Measurements from ENCODE around the gene NOTUM.

Gene NOTUM

GRCh38 chr17:81921996-81922565 is 38.9 kb downstream of the NOTUM start:
- no peak overlapping the region for H3K27ac ChIP-seq (ENCODE audit: low read length)
- 0 out of 2 replicates have a peak overlapping the region, but pooled peaks have one; percentile 8 for H3K9ac ChIP-seq (ENCODE audit: low read depth, low read length)
- TF ChIP-seq EZH2 (IDR thresholded peaks at IDR 0.05; ENCODE audit: borderline replicate concordance, low read depth, low read length, severe bottlenecking), result no peak
- no peak for ATAC-seq (ENCODE audit: insufficient read depth, low read depth)
- H4K20me1 ChIP-seq (ENCODE audit: insufficient read depth, low read length), result peaks cover 74% of the 10 kb centered on the region
- H3K36me3 ChIP-seq (ENCODE audit: insufficient read depth, low read length), result peaks cover 46% of the 10 kb centered on the region
- no peaks in the 10 kb centered on the region for H3K9me3 ChIP-seq (ENCODE audit: insufficient read depth, low read length, severe bottlenecking)
- H3K4me1 ChIP-seq (ENCODE audit: insufficient read depth, low read length), result peaks cover 48% of the 10 kb centered on the region
- H2AFZ ChIP-seq (ENCODE audit: low read depth, low read length), result no peak overlapping the region
- H3K4me2 ChIP-seq (ENCODE audit: insufficient read depth, low read length), result no peak overlapping the region
- peaks cover 88% of the 10 kb centered on the region for H3K79me2 ChIP-seq (ENCODE audit: insufficient read depth, low read length)
- no peaks in the 10 kb centered on the region for H3K27me3 ChIP-seq (ENCODE audit: insufficient read depth, low read length, poor library complexity)
- H3K4me3 ChIP-seq (ENCODE audit: low read depth in 1 of 2, low read length in 2 of 2), result no peak overlapping the region
- no peak for DNase-seq

DNA sequence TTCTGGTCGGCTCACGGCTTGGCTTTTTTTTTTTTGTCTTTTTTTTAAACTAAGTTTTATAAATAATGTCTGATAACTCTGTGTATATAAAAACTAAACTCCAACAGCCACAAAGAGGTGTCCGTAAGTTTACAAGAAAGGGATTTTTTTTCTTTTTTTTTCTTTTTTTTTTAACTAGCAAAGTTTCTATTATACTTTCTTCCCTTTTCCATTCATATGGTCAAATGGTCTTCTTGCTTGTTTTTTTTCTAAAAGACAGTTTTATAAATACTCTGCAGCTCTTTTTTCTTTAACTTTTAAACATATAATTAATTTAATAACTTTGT is 39.5 kb downstream of the NOTUM start:
- peaks cover 46% of the 10 kb centered on the region for H3K36me3 ChIP-seq (ENCODE audit: insufficient read depth, low read length)
- no peak overlapping the region for H2AFZ ChIP-seq (ENCODE audit: low read depth, low read length)
- H3K4me3 ChIP-seq (ENCODE audit: low read depth in 1 of 2, low read length in 2 of 2), result no peak overlapping the region
- DNase-seq (no peak), ATAC-seq (ENCODE audit: insufficient read depth, low read depth) (no peak)
- H3K4me2 ChIP-seq (ENCODE audit: insufficient read depth, low read length), result no peak overlapping the region
- TF ChIP-seq, protein P1, sequence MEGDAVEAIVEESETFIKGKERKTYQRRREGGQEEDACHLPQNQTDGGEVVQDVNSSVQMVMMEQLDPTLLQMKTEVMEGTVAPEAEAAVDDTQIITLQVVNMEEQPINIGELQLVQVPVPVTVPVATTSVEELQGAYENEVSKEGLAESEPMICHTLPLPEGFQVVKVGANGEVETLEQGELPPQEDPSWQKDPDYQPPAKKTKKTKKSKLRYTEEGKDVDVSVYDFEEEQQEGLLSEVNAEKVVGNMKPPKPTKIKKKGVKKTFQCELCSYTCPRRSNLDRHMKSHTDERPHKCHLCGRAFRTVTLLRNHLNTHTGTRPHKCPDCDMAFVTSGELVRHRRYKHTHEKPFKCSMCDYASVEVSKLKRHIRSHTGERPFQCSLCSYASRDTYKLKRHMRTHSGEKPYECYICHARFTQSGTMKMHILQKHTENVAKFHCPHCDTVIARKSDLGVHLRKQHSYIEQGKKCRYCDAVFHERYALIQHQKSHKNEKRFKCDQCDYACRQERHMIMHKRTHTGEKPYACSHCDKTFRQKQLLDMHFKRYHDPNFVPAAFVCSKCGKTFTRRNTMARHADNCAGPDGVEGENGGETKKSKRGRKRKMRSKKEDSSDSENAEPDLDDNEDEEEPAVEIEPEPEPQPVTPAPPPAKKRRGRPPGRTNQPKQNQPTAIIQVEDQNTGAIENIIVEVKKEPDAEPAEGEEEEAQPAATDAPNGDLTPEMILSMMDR (IDR thresholded peaks at IDR 0.05; ENCODE audit: borderline replicate concordance, extremely low read depth, low read length, poor library complexity, severe bottlenecking), result no peak
- TF ChIP-seq EZH2 (IDR thresholded peaks at IDR 0.05; ENCODE audit: borderline replicate concordance, low read depth, low read length, severe bottlenecking), result no peak
- no peak overlapping the region for H3K27ac ChIP-seq (ENCODE audit: low read length)
- peaks cover 74% of the 10 kb centered on the region for H4K20me1 ChIP-seq (ENCODE audit: insufficient read depth, low read length)
- H3K27me3 ChIP-seq (ENCODE audit: insufficient read depth, low read length, poor library complexity), result no peaks in the 10 kb centered on the region
- H3K4me1 ChIP-seq (ENCODE audit: insufficient read depth, low read length), result peaks cover 51% of the 10 kb centered on the region
- H3K9me3 ChIP-seq (ENCODE audit: insufficient read depth, low read length, severe bottlenecking), result no peaks in the 10 kb centered on the region
- H3K9ac ChIP-seq (ENCODE audit: low read depth, low read length), result no peak overlapping the region
- H3K79me2 ChIP-seq (ENCODE audit: insufficient read depth, low read length), result peaks cover 88% of the 10 kb centered on the region

- H3K36me3 ChIP-seq (ENCODE audit: insufficient read depth, low read length), result peaks cover 50% of the 10 kb centered on the region
- H3K27me3 ChIP-seq (ENCODE audit: insufficient read depth, low read length, poor library complexity), result no peaks in the 10 kb centered on the region
- H3K9ac ChIP-seq (ENCODE audit: low read depth, low read length), result no peak overlapping the region
- H3K27ac ChIP-seq (ENCODE audit: low read length), result no peak overlapping the region
- ATAC-seq (ENCODE audit: insufficient read depth, low read depth) (no peak), DNase-seq (no peak)
- H3K9me3 ChIP-seq (ENCODE audit: insufficient read depth, low read length, severe bottlenecking), result no peaks in the 10 kb centered on the region
- H3K4me2 ChIP-seq (ENCODE audit: insufficient read depth, low read length), result no peak overlapping the region
- H3K79me2 ChIP-seq (ENCODE audit: insufficient read depth, low read length), result peaks cover 87% of the 10 kb centered on the region
- peaks cover 72% of the 10 kb centered on the region for H4K20me1 ChIP-seq (ENCODE audit: insufficient read depth, low read length)
- H2AFZ ChIP-seq (ENCODE audit: low read depth, low read length), result no peak overlapping the region
- no peak for TF ChIP-seq EZH2 (IDR thresholded peaks at IDR 0.05; ENCODE audit: borderline replicate concordance, low read depth, low read length, severe bottlenecking)
- TF ChIP-seq, protein P1 (IDR thresholded peaks at IDR 0.05; ENCODE audit: borderline replicate concordance, extremely low read depth, low read length, poor library complexity, severe bottlenecking), result no peak
- H3K4me1 ChIP-seq (ENCODE audit: insufficient read depth, low read length), result peaks cover 50% of the 10 kb centered on the region
- no peak overlapping the region for H3K4me3 ChIP-seq (ENCODE audit: low read depth in 1 of 2, low read length in 2 of 2)
Observed at GRCh38 chr17:81920612-81921536, 40.1 kb downstream of the NOTUM start.

Measured in DND-41 (cell line).